ENCODE measurements around the gene KLHL26.

The KLHL26 gene

GRCh38 chr19:18604820-18605159, 32.0 kb upstream of the KLHL26 start:
- no peak for DNase-seq
- intact Hi-C loops (cut with DNase I; ENCODE audit: low total_unique reads) = no loop called here

GRCh38 chr19:18605196-18605545, 31.7 kb upstream of the KLHL26 start:
- no peak for TF ChIP-seq CTCF (IDR thresholded peaks at IDR 0.05)
- Histone ChIP-seq H3K4me1 (peaks cover 0 to 47% (median 33%) of the 10 kb centered on the region in 4 donors), H3K36me3 (no peaks in the 10 kb centered on the region), H3K9me3 (no peaks in the 10 kb centered on the region), H3K27me3 (peaks cover 0 to 71% of the 10 kb centered on the region in 2 donors), H3K27ac (peak overlapping the region; percentile 60 to 79), H3K4me3 (peak overlapping the region; percentile 62 to 65)
- DNase-seq = no peak
- intact Hi-C loops (cut with DNase I; ENCODE audit: low total_unique reads) = no loop called here

More at GRCh38 chr19:18604820-18605159, 32.0 kb upstream of the KLHL26 start:
- TF ChIP-seq CTCF (IDR thresholded peaks at IDR 0.05) = no peak
- peak overlapping the region; percentile 62 to 65 for H3K4me3 ChIP-seq
- H3K36me3 ChIP-seq = no peaks in the 10 kb centered on the region
- no peaks in the 10 kb centered on the region for H3K9me3 ChIP-seq
- peaks cover 0 to 71% of the 10 kb centered on the region in 2 donors for H3K27me3 ChIP-seq
- H3K27ac ChIP-seq = peak overlapping the region; percentile 60 to 79
- H3K4me1 ChIP-seq = peaks cover 0 to 47% (median 33%) of the 10 kb centered on the region in 4 donors

- DNase-seq = no peak
- Histone ChIP-seq H3K27ac (peak overlapping the region; percentile 60 to 79), H3K4me3 (peak overlapping the region; percentile 62 to 65), H3K27me3 (peaks cover under 1 to 71% of the 10 kb centered on the region in 2 donors), H3K9me3 (no peaks in the 10 kb centered on the region), H3K36me3 (no peaks in the 10 kb centered on the region), H3K4me1 (peaks cover 0 to 48% (median 35%) of the 10 kb centered on the region in 4 donors)
- intact Hi-C loops (cut with DNase I; ENCODE audit: low total_unique reads) = no loop called here
- TF ChIP-seq CTCF (IDR thresholded peaks at IDR 0.05) = no peak
Measured at GRCh38 chr19:18605546-18606280, 31.1 kb upstream of the KLHL26 start.

GRCh38 chr19:18606281-18607225, 30.3 kb upstream of the KLHL26 start, which contains the start of gene CRLF1:
CRLF1 (minus strand) TSS chr19:18606799; CDS start chr19:18606656, 143 bp downstream.
- no peak for TF ChIP-seq CTCF (IDR thresholded peaks at IDR 0.05)
- H3K27ac ChIP-seq = peak within 1 kb of the TSS; percentile 60 to 79
- DNase-seq = no peak
- no peaks in the 10 kb centered on the region for H3K36me3 ChIP-seq
- H3K27me3 ChIP-seq = peaks cover 4 to 78% of the 10 kb centered on the region in 2 donors
- H3K4me1 ChIP-seq = peaks cover 0 to 57% (median 41%) of the 10 kb centered on the region in 4 donors
- intact Hi-C loops (cut with DNase I; ENCODE audit: low total_unique reads) = no loop called here
- peak within 1 kb of the TSS; percentile 62 to 65 for H3K4me3 ChIP-seq
- no peaks in the 10 kb centered on the region for H3K9me3 ChIP-seq

- Histone ChIP-seq H3K36me3 (no peaks in the 10 kb centered on the region), H3K4me1 (peaks cover 0 to 63% (median 49%) of the 10 kb centered on the region in 4 donors), H3K4me3 (peak overlapping the region; percentile 46 to 52), H3K27me3 (peaks cover 4 to 87% of the 10 kb centered on the region in 2 donors), H3K9me3 (no peaks in the 10 kb centered on the region), H3K27ac (peak overlapping the region; percentile 38 to 68)
- TF ChIP-seq CTCF (IDR thresholded peaks at IDR 0.05) = no peak
- DNase-seq = no peak
- intact Hi-C loops (cut with DNase I; ENCODE audit: low total_unique reads) = no loop called here
Measured at GRCh38 chr19:18607226-18608101, 29.4 kb upstream of the KLHL26 start.
